ENCODE data around the gene ZNF677. TPM values are rescaled to one million over a fixed set of nuclear protein-coding genes. Genes with fewer than 3 reads are reported as not detected.
A peak's percentile ranks its signal among the peaks of the same experiment; 100 is the strongest.
"Not testable (repeated sequence)": the region's sequence is repeated elsewhere in the genome, so short reads cannot be mapped to it uniquely, and the experiment has no call there.

Gene ZNF677
- not detected in 2 replicates for total RNA-seq (2014; rRNA removed; shearing (Covaris generic); ENCODE audit: low replicate concordance)

- DNase-seq (ENCODE audit: low read depth), result no peak
- in situ Hi-C loops (cut with HindIII; ENCODE audit: low pct_unique_long_range_greater_than_20kb, low sequenced_read_pairs), result no loop called here
Measured at GRCh38 chr19:53254411-53255341, at the start of gene ZNF677. Gene ZNF677 (minus strand): TSS chr19:53254873. CDS start chr19:53251550, 3,323 bp downstream.

DNA sequence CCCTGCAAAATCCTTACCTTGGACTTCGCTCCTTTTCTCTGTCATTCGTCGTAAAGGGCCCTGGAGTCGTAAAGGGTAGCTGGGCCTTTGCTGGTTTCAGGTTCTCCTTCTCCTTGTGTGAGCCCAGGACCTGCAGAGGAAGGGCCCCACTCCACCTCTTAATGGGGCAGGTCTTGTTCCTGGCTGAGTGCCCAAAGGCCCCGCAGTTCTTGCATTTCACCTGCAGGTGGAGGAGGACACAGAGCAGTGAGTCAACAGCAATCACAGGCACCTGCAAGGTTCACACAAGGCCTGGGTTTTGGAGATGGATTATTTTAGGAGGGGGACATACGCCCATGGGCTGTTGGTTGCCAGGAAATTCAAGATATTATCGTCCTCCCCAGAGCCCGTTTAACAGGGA is 46.7 kb upstream of the ZNF677 start:
- in situ Hi-C loops (cut with HindIII; ENCODE audit: low pct_unique_long_range_greater_than_20kb, low sequenced_read_pairs); DNase-seq (ENCODE audit: low read depth): not testable (repeated sequence)

DNA sequence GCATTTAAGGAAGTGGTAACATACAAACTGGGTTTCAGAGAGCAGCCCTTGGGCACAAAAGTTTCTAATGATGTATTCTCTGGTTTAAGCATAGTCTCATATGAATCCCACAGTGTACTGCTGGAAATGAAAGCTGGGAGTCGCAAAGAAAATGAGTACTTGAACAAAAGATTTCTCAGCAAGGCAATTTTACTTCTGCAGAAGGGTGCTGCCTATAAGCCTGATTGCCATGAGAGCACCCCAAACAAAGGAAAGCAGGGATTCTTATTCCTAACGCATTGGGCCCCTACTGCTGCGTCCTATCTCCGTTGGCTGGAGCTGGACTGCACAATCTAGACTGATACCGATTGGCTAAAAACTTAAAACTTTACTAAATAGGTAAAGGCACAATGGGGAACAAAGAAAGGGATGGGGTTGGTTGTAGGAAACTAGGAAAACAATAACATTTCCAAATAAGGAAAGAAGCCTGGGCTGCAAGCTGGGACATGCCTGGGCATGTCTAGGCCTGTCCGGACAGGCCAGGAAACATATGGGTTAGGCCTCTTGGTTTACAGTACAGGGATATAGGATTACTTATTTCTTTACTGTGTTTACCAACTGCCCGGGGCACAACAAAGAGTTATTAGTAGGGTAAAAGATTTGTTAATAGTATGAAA is 40.2 kb upstream of the ZNF677 start:
- peak; percentile 33 for DNase-seq (ENCODE audit: low read depth)
- in situ Hi-C loops (cut with HindIII; ENCODE audit: low pct_unique_long_range_greater_than_20kb, low sequenced_read_pairs), result no loop called here

- DNase-seq (ENCODE audit: low read depth), result no peak
- in situ Hi-C loops (cut with HindIII; ENCODE audit: low pct_unique_long_range_greater_than_20kb, low sequenced_read_pairs), result no loop called here
Measured at GRCh38 chr19:53290758-53291549, 36.3 kb upstream of the ZNF677 start.

DNA sequence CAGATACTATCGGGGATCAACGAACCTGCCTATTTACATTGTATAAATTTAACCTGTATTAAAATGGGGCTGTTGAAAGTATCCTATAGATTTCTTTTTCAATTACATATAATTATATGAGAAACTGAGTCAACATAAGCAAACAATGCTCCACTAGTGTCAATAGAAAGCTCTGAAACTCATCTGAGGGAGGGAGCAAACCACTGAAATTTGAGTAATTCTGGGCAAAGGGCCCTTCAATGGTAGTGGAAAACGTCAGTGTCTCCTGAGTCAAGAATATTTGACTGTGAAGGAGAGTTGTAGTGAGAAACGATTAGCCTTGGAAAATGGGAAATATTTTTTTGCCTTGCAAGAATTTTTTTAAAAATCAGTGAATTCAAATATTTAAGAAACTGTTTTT is 30.4 kb upstream of the ZNF677 start:
- DNase-seq (ENCODE audit: low read depth), result no peak
- in situ Hi-C loops (cut with HindIII; ENCODE audit: low pct_unique_long_range_greater_than_20kb, low sequenced_read_pairs), result no loop called here

DNA sequence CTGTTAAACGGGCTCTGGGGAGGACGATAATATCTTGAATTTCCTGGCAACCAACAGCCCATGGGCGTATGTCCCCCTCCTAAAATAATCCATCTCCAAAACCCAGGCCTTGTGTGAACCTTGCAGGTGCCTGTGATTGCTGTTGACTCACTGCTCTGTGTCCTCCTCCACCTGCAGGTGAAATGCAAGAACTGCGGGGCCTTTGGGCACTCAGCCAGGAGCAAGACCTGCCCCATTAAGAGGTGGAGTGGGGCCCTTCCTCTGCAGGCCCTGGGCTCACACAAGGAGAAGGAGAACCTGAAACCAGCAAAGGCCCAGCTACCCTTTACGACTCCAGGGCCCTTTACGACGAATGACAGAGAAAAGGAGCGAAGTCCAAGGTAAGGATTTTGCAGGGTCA is 27.3 kb upstream of the ZNF677 start:
- in situ Hi-C loops (cut with HindIII; ENCODE audit: low pct_unique_long_range_greater_than_20kb, low sequenced_read_pairs); DNase-seq (ENCODE audit: low read depth): not testable (repeated sequence)

DNA sequence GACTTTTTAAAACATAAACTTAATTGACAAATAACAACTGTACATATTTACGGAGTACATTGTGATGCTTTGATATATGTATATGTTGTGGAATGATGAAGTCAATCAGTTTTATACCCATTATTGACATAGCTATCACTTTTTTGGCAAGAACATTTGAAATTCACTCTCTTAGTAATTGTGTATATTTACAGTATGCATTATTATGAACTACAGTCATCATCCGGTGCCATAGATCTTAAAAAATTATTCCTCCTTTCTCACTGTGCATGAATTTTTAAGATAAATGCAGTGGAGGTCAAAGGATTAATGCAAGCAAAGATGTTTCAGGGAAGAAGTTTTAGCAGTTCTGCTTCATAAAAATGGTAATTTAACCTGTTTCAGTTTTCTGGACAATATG is 20.8 kb upstream of the ZNF677 start:
- no peak for DNase-seq (ENCODE audit: low read depth)
- in situ Hi-C loops (cut with HindIII; ENCODE audit: low pct_unique_long_range_greater_than_20kb, low sequenced_read_pairs), result no loop called here

DNA sequence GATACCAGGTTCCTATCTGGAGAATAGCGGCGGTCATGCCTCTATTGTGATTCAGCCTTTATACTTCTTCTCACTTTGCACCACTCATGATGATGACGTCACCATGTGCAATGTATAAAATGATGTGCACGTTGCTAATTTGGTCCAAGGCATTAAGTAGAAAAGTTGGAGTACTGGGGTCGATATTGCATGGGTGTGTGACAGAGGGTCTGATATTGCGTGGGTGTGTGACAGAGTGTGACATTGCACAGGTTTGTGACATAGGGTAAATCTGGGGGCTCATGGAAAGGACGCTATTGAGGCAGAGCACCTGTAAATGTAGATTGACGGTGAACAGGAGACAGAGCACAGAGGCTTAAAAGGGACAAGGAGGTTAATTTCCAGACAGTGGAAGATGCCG is 17.4 kb upstream of the ZNF677 start:
- in situ Hi-C loops (cut with HindIII; ENCODE audit: low pct_unique_long_range_greater_than_20kb, low sequenced_read_pairs), result no loop called here
- no peak for DNase-seq (ENCODE audit: low read depth)

DNA sequence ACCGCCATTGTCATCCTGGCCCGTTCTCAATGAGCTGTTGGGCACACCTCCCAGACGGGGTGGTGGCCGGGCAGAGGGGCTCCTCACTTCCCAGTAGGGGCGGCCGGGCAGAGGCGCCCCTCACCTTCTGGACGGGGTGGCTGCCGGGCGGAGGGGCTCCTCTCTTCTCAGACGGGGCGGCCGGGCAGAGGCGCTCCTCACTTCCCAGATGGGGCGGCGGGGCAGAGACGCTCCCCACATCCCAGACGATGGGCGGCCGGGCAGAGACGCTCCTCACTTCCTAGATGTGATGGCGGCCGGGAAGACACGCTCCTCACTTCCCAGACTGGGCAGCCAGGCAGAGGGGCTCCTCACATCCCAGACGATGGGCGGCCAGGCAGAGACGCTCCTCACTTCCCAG is 15.2 kb upstream of the ZNF677 start:
- DNase-seq (ENCODE audit: low read depth); in situ Hi-C loops (cut with HindIII; ENCODE audit: low pct_unique_long_range_greater_than_20kb, low sequenced_read_pairs): not testable (repeated sequence)

GRCh38 chr19:53267623-53268022 is 12.9 kb upstream of the ZNF677 start, which contains the start of gene VN1R4:
Gene VN1R4 (minus strand): TSS chr19:53267723. CDS start chr19:53267665, 58 bp downstream.
- DNase-seq (ENCODE audit: low read depth); in situ Hi-C loops (cut with HindIII; ENCODE audit: low pct_unique_long_range_greater_than_20kb, low sequenced_read_pairs): not testable (repeated sequence)

DNA sequence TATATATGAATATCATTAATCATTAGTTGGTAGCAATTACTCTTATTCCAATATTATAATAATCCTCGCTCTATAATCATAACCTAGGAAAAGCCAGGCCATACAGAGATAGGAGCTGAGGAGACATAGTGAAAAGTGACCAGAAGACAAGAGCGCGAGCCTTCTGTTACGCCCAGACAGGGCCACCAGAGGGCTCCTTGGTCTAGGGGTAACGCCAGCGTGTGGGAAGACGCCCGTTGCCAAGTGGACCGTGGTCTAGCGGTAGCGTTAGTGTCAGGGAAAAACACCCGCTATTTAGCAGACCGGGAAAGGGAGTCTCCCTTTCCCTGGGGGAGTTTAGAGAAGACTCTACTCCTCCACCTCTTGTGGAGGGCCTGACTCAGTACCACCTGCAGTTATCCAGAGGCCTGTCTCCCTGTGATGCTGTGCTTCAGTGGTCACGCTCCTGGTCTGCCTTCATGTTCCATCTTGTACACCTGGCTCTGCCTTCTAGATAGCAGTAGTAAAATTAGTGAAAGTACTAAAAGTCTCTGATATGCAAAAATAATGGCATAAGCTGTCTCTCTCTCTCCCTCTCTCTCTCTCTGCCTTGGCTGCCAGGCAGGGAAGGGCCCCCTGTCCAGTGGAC is 3.2 kb upstream of the ZNF677 start, which contains the start of gene VN1R2:
VN1R2 (plus strand) TSS at position 578 of the 628 bp plus-strand sequence. CDS start 84 bp downstream, outside the sequence.
- in situ Hi-C loops (cut with HindIII; ENCODE audit: low pct_unique_long_range_greater_than_20kb, low sequenced_read_pairs); DNase-seq (ENCODE audit: low read depth): not testable (repeated sequence)

GRCh38 chr19:53246498-53246897 is 8.2 kb downstream of the ZNF677 start:
- no peak for DNase-seq (ENCODE audit: low read depth)
- in situ Hi-C loops (cut with HindIII; ENCODE audit: low pct_unique_long_range_greater_than_20kb, low sequenced_read_pairs), result no loop called here

DNA sequence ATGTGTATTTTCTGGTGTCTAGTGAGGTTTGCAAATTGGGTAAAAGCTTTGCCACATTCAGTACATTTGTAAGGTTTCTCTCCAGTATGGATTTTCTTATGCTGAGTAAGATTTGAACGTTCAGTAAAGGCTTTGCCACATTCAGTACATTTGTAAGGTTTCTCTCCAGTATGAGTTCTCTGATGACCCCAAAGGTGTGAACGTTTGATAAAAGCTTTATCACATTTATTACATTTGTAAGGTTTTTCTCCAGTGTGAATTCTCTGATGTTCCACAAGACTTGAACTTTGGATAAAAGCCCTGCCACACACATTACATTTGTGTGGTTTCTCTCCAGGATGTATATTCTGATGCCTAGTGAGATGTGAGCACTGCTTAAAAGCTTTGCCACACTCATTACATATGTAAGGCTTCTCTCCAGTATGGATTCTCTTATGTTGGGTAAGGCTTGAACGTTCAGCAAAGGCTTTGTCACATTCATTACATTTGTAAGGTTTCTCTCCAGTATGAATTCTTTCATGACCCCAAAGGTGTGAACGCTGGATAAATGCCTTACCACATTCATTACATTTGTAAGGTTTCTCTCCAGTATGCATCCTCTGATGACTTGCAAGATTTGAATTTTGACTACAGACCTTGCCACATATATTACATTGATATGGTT is 17.4 kb downstream of the ZNF677 start:
- no peak for DNase-seq (ENCODE audit: low read depth)
- in situ Hi-C loops (cut with HindIII; ENCODE audit: low pct_unique_long_range_greater_than_20kb, low sequenced_read_pairs), result no loop called here

DNA sequence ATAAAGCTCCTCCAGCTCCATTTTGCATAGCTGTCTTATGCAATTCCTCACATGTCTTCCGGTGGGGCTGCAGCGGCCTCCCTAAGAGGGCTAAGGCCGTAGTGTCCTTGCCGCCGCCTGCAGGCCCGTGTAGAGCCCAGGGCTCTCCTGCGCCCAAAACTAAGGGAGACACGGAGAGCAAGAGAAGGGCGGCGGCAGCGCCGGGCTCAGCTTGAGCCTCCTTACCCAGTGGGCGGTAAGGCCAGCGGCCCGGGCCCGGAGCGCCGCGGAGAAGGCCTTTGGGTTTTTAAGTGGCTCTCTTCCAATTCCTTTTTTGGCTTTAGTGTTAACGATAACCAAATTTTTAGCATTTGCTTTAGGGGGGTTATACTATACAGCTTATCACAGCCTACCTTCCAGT is 30.1 kb downstream of the ZNF677 start:
- in situ Hi-C loops (cut with HindIII; ENCODE audit: low pct_unique_long_range_greater_than_20kb, low sequenced_read_pairs), result no loop called here
- no peak for DNase-seq (ENCODE audit: low read depth)

DNA sequence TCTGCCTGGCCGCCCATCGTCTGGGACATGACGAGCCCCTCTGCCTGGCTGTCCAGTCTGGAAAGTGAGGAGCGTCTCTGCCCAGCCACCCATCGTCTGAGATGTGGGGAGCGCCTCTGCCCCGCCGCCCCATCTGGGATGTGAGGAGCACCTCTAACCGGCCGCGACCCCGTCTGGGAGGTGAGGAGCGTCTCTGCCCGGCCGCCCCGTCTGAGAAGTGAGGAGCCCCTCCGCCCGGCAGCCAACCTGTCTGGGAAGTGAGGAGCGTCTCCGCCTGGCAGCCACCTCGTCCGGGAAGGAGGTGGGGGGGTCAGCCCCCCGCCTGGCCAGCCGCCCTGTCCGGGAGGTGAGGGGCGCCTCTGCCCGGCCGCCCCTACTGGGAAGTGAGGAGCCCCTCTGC is 32.0 kb downstream of the ZNF677 start:
- DNase-seq (ENCODE audit: low read depth); in situ Hi-C loops (cut with HindIII; ENCODE audit: low pct_unique_long_range_greater_than_20kb, low sequenced_read_pairs): not testable (repeated sequence)

DNA sequence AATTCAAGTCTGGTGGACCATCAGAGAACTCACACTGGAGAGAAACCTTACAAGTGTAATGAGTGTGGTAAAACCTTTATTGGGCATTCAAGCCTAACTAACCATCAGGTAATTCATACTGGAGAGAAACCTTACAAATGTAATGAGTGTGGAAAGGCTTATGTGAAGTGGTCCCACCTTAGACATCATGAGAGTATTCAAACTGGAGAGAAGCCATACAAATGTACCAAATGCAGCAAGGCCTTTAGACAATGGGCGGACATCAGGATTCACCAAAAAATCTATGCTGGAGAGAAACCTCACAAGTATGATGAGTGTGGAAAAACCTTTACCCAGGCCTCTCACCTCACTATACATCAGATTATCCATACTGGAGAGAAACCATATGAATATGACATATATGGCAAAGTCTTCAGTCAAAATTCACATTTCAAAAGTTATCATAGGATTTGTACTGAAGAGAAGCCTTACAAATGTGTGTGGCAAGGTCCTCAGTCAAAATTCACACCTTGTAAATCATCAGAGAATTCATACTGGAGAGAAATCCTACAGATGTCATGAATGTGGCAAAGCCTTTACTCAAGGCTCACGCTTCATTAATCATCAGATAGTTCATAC is 41.9 kb downstream of the ZNF677 start:
- in situ Hi-C loops (cut with HindIII; ENCODE audit: low pct_unique_long_range_greater_than_20kb, low sequenced_read_pairs), result no loop called here
- no peak for DNase-seq (ENCODE audit: low read depth)

DNA sequence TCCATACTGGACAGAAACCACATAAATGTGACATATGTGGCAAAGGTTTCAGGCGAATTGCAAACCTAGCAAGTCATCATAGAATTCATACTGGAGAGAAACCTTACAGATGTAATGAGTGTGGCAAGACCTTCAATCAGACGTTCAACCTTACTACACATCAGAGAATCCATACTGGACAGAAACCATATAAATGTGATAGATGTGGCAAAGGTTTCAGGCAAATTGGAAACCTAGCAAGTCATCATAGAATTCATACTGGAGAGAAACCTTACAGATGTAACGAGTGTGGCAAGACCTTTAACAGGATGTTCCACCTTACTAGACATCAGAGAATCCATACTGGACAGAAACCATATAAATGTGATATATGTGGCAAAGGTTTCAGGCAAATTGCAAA is 43.1 kb downstream of the ZNF677 start:
- DNase-seq (ENCODE audit: low read depth); in situ Hi-C loops (cut with HindIII; ENCODE audit: low pct_unique_long_range_greater_than_20kb, low sequenced_read_pairs): not testable (repeated sequence)
